HG03469 (cell line): ENCODE results near the gene SLC66A1.

Source experiments
- ATAC-seq: cut with Tn5 transposase; IDR thresholded peaks from one replicate; pipeline ENCODE4 v1.9.1; 2021; ENCODE audit warnings: mild to moderate bottlenecking, moderate library complexity, moderate number of reproducible peaks; ENCODE audit not compliant: unreplicated experiment

Gene SLC66A1

GRCh38 chr1:19324665-19324990 is 12.5 kb downstream of the SLC66A1 start:
- ATAC-seq: no peak

- no peak for ATAC-seq
These were observed 13.3 kb downstream of the SLC66A1 start for GRCh38 chr1:19325368-19325957.

DNA sequence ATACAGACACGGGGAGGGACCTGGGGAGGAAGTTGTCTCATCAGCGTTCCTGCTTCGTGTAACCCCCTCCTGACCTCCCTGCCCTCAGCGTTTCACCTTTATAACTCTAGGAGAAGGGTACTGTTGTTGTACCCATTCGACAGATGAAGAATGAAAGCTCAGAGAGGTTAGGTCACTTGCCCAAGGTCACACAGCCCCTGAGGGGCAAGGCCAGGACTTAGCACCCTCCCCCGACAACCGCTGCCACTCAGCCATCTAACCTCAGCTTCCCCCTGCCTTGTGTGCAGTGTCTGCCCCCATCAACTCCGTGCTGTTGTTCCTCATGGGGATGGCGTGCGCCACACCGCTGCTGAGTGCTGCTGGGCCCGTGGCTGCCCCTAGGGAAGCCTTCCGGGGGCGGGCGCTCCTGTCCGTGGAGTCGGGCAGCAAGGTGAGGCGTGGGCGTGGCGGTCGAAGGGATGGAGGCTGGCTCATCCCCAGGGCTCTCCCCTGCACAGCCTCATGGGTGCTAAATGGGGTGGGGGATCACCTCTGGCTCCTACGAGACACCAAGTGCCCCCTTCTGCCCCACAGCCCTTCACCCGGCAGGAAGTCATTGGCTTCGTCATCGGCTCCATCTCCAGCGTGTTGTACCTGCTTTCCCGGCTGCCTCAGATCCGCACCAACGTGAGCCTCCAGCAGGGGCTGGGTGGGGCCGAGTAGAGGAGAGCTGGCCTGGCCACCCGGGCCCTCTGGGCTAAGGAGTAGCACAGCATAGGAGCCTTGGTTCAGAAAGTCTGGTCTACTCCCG is 14.0 kb downstream of the SLC66A1 start:
- ATAC-seq: no peak

GRCh38 chr1:19326748-19327065 is 14.6 kb downstream of the SLC66A1 start:
- ATAC-seq: no peak

- ATAC-seq: no peak
These were observed 15.2 kb downstream of the SLC66A1 start for GRCh38 chr1:19327301-19327700.

DNA sequence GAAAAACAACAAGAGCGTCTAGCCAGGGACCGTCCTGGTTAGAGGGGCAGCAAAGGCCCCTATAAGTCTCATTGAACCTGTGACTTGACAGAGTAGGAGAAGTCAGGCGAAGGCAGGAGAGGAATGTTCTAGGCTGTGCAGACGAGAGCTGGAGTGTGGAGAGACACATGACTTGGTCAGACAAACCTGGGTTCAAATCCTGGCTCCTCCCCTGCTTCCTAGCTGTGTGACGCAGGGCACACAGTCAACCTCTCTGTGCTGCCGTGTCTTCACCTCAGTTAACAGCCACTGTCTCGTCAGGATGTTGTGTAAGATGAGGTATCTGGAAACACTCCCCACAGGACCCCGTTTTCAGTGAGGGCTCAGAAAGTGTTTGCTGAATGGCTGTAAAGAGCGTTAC is 15.6 kb downstream of the SLC66A1 start:
- ATAC-seq: no peak

DNA sequence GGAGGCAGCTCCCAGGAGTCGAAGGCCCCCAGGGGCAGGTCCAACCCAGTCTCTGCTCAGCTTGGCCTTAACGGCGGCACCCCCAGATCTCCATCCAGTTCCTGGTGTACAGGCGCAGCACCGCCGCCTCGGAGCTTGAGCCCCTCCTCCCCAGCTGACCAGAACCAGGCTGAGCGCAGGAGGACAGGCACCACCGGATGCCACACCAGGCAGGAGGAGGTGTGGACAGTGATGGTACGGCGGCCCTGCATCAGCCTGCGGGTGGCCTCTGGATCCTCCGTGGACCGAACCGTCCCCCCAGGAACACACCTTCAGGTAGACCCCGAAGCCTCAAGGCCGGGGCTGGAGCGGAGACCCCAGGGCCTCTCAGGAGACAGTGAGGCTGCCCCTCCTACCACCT is 16.4 kb downstream of the SLC66A1 start:
- ATAC-seq: no peak

DNA sequence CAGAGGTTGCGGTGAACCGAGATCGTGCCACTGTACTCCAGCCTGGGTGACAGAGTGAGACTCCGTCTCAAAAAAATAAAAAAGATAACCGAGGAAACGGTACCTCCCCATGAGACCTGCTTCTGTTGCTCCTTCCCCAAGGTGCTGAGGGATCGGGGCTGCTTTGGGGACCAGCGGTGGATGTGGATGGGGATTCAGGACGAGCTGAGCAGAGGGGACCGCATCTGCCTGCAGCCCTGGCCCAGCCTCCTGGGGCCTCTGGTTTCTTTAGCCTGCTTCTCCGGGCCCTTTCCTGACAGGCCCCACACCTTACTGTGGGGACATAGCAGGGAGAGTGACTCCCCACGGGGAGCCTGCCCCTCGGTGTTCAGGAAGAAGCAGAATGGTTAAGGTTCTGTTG is 17.1 kb downstream of the SLC66A1 start:
- no peak for ATAC-seq

DNA sequence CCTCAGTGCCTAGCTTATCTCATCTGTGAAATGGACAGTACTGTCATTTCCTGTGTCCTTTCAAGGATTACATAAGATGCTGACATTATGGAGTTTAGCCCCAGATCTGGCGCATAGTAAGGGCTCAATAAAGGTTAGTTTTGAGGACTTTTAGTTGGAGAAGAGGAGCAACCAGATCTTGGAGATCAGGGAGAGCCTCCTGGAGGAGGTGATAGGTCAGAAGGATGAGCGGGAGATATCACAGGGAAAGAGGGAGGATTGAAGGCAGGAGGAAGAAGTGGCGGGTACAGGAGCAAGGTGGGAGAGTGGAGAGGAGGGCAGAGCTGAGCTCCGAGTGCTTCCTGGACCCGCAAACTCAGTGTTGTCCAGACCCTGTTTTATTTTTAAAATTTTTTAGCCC is 17.5 kb downstream of the SLC66A1 start:
- ATAC-seq: no peak

- ATAC-seq: no peak
These were observed 18.5 kb downstream of the SLC66A1 start for GRCh38 chr1:19330449-19331135.

GRCh38 chr1:19331262-19331878 is 19.2 kb downstream of the SLC66A1 start:
- no peak for ATAC-seq

GRCh38 chr1:19332832-19333231 is 20.7 kb downstream of the SLC66A1 start:
- ATAC-seq: no peak

DNA sequence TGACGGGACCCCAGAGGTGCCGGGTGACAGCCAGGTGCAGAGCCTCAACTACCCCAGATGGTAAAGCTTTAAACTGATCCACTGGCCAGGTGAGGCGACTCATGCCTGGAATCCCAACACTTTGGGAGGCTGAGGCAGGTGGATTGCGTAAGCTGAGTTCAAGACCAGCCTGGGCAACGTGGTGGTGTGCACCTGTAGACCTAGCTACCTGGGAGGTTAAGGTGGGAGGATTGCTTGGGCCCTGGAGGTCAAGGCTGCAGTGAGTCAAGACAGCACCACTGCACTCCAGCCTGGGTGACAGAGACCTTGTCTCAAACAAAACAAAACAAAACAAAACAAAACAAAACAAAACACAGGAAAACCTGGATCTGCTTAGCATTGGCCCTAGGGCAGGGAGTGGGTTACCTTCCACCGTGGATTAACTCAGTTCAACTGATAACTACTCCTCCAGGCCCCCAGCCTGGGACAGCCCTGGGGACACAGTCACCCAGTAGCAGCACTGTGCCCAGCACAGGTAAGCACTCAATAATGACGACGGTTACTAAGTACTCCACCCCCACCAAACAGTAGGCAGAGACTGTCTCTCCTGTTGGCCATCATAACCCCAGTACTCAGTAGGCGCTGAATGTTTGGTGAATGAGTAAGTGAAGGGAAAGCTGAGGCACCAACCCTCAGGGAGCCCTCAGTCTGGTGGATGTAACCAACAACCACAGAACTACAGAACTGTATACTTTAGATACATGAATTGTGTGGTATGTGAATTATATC is 21.6 kb downstream of the SLC66A1 start:
- no peak for ATAC-seq

GRCh38 chr1:19336543-19336942 is 24.4 kb downstream of the SLC66A1 start:
- no peak for ATAC-seq

DNA sequence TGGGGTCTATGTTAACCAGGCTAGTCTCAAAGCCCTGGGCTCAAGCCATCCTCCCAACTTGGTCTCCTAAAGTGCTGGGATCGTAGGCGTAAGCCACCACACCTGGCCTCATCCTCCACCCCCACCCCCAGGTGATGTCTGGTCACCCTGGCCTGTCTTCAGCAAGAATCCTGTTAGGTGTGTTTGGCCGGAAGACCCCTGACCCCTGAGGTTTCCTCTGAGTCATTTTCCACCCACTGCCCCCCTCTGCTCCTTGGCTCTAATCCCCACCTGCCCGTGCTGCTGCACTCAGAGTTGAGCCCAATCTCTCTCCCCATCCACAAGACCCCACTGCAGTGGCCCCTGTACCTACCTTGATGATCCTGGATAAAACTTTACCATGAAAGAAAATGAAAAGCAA is 25.2 kb downstream of the SLC66A1 start:
- no peak for ATAC-seq

- ATAC-seq: no peak
These were observed 26.2 kb downstream of the SLC66A1 start for GRCh38 chr1:19338323-19338762.

DNA sequence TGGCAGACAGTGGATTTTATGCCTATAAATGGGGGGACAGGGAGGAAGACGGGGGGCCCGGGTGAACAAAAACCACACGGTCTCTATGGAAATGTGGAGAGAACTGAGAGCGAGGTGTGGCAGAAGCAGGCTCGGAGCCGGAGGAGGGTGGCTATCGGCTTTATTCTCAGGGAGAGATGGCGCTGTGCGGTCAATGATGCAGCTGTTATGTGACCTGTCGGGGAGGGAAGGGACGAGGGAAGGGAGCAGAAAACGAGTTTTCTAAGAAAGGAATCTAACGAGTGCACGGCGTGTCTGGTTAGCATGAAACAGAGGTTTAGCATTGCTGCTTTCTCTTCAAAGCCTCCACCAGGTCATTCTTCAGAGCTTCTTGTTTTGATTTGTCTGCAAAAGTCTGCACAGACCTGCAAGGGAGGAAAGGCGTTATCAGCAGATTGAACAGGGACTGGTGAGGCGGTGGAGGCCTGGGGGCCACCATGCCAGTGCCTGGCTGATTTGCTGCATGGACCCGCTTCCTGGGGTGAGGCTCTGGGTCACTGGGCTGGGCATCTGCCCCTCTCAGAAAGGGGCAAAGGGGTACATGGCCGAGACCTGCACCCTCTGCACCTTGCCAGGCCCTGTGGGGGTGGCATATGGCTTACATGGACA is 27.2 kb downstream of the SLC66A1 start:
- ATAC-seq: no peak

DNA sequence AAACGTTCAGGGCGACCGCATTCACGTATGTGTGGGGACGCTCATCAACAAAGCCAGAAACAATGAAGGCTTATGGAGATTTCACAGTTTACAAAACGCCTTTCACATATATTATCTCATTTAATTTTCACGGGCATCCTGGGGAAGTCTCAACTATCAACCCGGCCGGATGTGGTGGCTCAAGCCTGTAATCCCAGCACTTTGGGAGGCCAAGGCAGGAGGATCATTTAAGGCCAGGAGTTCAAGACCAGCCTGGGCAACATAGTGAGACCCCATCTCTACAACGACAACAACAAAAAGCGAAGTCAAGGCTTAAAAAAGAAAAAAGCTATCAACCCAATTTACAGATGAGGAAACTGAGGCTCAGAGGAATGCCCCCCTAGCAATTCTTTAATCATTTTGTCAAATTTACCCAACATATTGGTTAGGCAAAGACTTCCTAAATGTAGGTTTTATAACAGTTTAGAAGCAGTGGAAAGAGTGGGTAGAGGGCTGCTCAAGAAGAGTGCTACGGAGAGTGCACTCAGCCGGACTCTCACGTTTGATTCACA is 28.3 kb downstream of the SLC66A1 start:
- ATAC-seq: no peak

DNA sequence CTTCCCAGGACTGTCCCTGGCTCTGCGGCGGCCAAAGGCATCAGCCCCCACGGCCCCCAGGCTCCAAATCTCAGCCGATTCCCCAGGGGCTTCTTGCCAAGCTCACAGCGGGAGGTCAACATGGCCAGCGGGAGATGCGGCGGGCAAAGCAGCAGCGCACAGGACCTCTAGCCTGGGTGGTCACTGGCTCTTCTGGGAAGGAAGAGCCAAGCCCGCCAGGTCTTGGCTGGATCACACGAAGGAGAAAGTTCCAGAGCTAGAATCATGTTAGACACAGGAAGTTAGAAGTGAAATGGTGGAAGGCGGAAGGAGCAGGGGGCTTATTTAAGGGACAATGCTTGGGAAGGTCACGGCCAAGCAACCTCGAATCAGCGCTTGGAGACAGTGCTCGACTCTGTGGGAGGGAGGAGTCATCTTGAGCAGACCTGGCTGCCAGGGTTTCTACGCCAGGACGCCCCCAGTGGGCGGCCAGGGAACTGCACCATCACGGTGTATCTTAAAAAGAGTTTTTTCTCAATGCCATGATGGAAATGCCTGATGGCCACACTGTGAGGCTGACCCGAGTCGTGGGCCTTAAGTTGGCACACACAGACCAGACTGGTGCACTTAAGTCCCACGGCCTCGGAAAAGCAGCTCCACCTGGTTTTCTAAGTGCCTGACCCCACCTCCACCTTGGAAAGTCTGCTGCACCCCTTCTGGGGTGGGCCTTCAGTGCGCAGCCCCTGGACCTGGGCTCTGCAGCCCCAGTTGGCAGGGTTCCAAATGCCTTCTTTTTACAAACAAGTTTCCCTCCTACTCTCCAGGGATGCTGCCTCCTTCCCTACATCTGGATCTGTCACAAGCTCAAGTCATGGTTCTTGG is 29.3 kb downstream of the SLC66A1 start:
- no peak for ATAC-seq
